ENCODE measurements around the gene SLC36A3.
A peak's percentile ranks its signal among the peaks of the same experiment; 100 is the strongest.

GRCh38 chr5:151257731-151258181 lies 45.8 kb downstream of the SLC36A3 start:
- TF ChIP-seq POLR2AphosphoS5 (IDR thresholded peaks at IDR 0.05; ENCODE audit: low read depth, low read length) = 0 out of 2 replicates have a peak, but pooled peaks have one; percentile 25
- no peak for TF ChIP-seq POLR2A (IDR thresholded peaks at IDR 0.05; ENCODE audit: low read depth, low read length)
- TF ChIP-seq SPI1 (IDR thresholded peaks at IDR 0.05; ENCODE audit: low read depth, low read length) = peak; percentile 95
- TF ChIP-seq PAX5 (IDR thresholded peaks at IDR 0.05; ENCODE audit: insufficient read depth, low read length, severe bottlenecking) = no peak

Data from GM12891 (cell line).